Measurements from ENCODE around the gene HOXC5. TPM values are rescaled to one million over a fixed set of nuclear protein-coding genes. Genes with fewer than 3 reads are reported as not detected.

Gene HOXC5
- total RNA-seq, 1 donor from 2014 or later: not detected

GRCh38 chr12:54011665-54012532 lies 21.0 kb upstream of the HOXC5 start:
- Histone ChIP-seq H3K27ac (no peak overlapping the region), H3K9me3 (no peaks in the 10 kb centered on the region), H3K36me3 (no peaks in the 10 kb centered on the region), H3K4me1 (peaks cover 6% of the 10 kb centered on the region), H3K27me3 (peaks cover 93% of the 10 kb centered on the region), H3K4me3 (no peak overlapping the region)
- intact Hi-C loops (cut with DNase I): no loop called here
- DNase-seq (no peak), ATAC-seq (no peak)
- no peak for TF ChIP-seq CTCF (IDR thresholded peaks at IDR 0.05)

- Histone ChIP-seq H3K27me3 (peaks cover 93% of the 10 kb centered on the region), H3K9me3 (no peaks in the 10 kb centered on the region), H3K27ac (no peak overlapping the region), H3K36me3 (no peaks in the 10 kb centered on the region), H3K4me3 (no peak overlapping the region), H3K4me1 (peaks cover 6% of the 10 kb centered on the region)
- ATAC-seq: no peak
- intact Hi-C loops (cut with DNase I): no loop called here
- DNase-seq: no peak
- TF ChIP-seq CTCF (IDR thresholded peaks at IDR 0.05): no peak
These were observed 20.0 kb upstream of the HOXC5 start for GRCh38 chr12:54012631-54013409.

- no peak for DNase-seq
- H3K9me3 ChIP-seq: no peaks in the 10 kb centered on the region
- H3K27ac ChIP-seq: no peak overlapping the region
- H3K4me1 ChIP-seq: peaks cover 6% of the 10 kb centered on the region
- no peaks in the 10 kb centered on the region for H3K36me3 ChIP-seq
- no peak for TF ChIP-seq CTCF (IDR thresholded peaks at IDR 0.05)
- no peak overlapping the region for H3K4me3 ChIP-seq
- intact Hi-C loops (cut with DNase I): no loop called here
- peaks cover 95% of the 10 kb centered on the region for H3K27me3 ChIP-seq
- ATAC-seq: no peak
These were observed 18.4 kb upstream of the HOXC5 start for GRCh38 chr12:54014377-54015017.

- Histone ChIP-seq H3K27ac (no peak overlapping the region), H3K36me3 (no peaks in the 10 kb centered on the region), H3K27me3 (peaks cover 95% of the 10 kb centered on the region), H3K4me1 (peaks cover 5% of the 10 kb centered on the region), H3K4me3 (no peak overlapping the region), H3K9me3 (no peaks in the 10 kb centered on the region)
- no peak for ATAC-seq
- TF ChIP-seq CTCF (IDR thresholded peaks at IDR 0.05): no peak
- intact Hi-C loops (cut with DNase I): no loop called here
- DNase-seq: no peak
These were observed 17.6 kb upstream of the HOXC5 start for GRCh38 chr12:54015018-54015931.

- Histone ChIP-seq H3K4me1 (peaks cover 5% of the 10 kb centered on the region), H3K4me3 (no peak overlapping the region), H3K9me3 (no peaks in the 10 kb centered on the region), H3K36me3 (no peaks in the 10 kb centered on the region), H3K27ac (no peak overlapping the region), H3K27me3 (peaks cover 95% of the 10 kb centered on the region)
- no peak for ATAC-seq
- intact Hi-C loops (cut with DNase I): no loop called here
- DNase-seq: no peak
- TF ChIP-seq CTCF (IDR thresholded peaks at IDR 0.05): no peak
These were observed 16.8 kb upstream of the HOXC5 start for GRCh38 chr12:54016051-54016450.

Measured in upper lobe of right lung (tissue), 1 donor.